ENCODE data around the gene COTL1. TPM values are rescaled to one million over a fixed set of nuclear protein-coding genes. Genes with fewer than 3 reads are reported as not detected.

Gene COTL1
- total and polyA plus RNA-seq, 2 donors: 117 to 145 TPM

DNA sequence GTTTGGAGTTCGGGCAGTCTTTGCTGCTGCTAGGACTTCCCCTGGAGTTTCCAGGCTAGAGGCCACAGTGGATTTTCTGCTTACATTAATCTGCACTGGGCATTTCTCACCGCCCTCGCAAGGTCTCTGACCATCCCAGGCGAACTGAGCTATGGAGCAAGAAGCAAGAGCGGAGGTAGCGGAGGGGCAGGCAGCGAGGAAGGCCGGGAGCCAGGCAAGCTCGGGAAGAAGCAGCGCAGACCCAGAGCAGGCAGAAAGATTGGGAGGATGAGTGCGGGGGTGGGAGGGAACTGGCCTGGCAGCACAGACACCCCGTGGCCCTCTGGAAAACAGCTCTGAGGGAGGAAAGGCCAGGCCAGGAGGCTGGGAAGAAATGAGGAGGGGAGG lies 3.8 kb downstream of the COTL1 start:
- WGBS: 93% methylated on average over 12 of the region's 12 CpGs
- no peak overlapping the region for H3K27ac ChIP-seq (ENCODE audit: low read depth in 1 of 2, low read length in 1 of 2)
- no peak overlapping the region for H3K4me3 ChIP-seq (ENCODE audit: low read length in 2 of 2)
- H3K4me1 ChIP-seq (ENCODE audit: control insufficient read depth in 2 of 2, insufficient read depth in 2 of 2, low read length in 2 of 2): peaks cover 4 to 37% of the 10 kb centered on the region in 2 donors
- H3K27me3 ChIP-seq (ENCODE audit: control insufficient read depth in 2 of 2, insufficient read depth in 1 of 2, low read length in 1 of 2): peaks cover 13 to 30% of the 10 kb centered on the region in 2 donors
- H3K36me3 ChIP-seq (ENCODE audit: control insufficient read depth in 2 of 2, insufficient read depth in 2 of 2, low read length in 1 of 2): peaks cover 0 to 14% of the 10 kb centered on the region in 2 donors
- DNase-seq (ENCODE audit: low read depth in 6 of 9, low spot score in 9 of 9): no peak
- no peaks in the 10 kb centered on the region for H3K9me3 ChIP-seq (ENCODE audit: control insufficient read depth in 2 of 2, insufficient read depth in 1 of 2, low read length in 1 of 2)

DNA sequence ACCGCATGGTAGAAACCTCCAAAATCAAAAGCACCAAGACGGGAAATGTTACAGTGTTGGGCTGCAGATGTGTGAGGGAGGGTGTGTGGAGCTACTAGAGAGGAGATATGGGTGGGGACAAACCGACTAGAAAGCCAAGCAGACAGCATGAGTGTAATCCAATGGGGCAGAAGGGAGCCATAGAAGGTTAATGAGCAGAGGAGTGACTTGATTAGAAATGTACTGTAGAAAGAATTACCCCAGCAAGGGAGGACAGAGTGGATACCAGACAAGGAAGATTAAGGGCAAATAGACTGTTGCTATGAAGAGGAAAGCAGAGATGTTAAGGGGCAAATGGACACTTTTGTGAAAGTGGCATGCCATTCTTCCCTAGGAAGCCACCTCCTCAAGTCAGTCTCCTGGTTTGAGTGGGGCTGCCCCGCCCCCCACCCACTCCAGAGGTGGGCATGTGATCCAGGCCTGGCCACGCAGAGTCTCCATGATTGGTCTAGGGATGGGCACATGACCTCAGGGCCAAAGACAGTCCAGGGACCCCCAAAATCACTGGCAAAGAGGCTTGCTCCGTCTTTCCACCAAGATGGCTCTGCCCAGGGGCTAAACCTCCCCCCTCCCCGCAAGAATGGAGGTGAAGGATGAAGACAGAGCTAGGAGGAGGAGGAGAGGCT lies 4.3 kb downstream of the COTL1 start:
- peaks cover 13 to 25% of the 10 kb centered on the region in 2 donors for H3K27me3 ChIP-seq (ENCODE audit: control insufficient read depth in 2 of 2, insufficient read depth in 1 of 2, low read length in 1 of 2)
- 89% methylated on average over 7 of the region's 7 CpGs for whole genome bisulfite sequencing
- H3K36me3 ChIP-seq (ENCODE audit: control insufficient read depth in 2 of 2, insufficient read depth in 2 of 2, low read length in 1 of 2): peaks cover 0 to 14% of the 10 kb centered on the region in 2 donors
- H3K4me3 ChIP-seq (ENCODE audit: low read length in 2 of 2): no peak overlapping the region
- no peak overlapping the region for H3K27ac ChIP-seq (ENCODE audit: low read depth in 1 of 2, low read length in 1 of 2)
- no peak for DNase-seq (ENCODE audit: low read depth in 6 of 9, low spot score in 9 of 9)
- no peaks in the 10 kb centered on the region for H3K9me3 ChIP-seq (ENCODE audit: control insufficient read depth in 2 of 2, insufficient read depth in 1 of 2, low read length in 1 of 2)
- H3K4me1 ChIP-seq (ENCODE audit: control insufficient read depth in 2 of 2, insufficient read depth in 2 of 2, low read length in 2 of 2): peaks cover 4 to 41% of the 10 kb centered on the region in 2 donors

DNA sequence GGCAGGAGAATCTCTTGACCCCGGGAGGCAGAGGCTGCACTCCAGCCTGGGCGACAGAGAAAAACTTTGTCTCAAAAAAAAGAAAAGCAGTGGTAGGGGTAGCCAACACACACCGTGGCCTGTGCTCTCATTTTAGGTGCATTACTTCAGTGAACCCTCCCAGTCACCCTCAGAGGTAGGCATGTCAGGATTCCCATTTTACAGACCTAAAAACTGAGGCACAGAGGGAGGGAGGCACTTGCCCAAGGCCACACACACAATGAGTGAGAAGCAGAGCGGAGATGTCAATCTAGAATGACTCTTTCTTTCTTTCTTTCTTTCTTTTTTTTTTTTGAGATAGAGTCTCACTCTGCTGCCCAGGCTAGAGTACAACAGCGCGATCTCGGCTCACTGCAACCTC lies 5.2 kb downstream of the COTL1 start:
- Histone ChIP-seq H3K9me3 (ENCODE audit: control insufficient read depth in 2 of 2, insufficient read depth in 1 of 2, low read length in 1 of 2) (no peaks in the 10 kb centered on the region), H3K4me3 (ENCODE audit: low read length in 2 of 2) (no peak overlapping the region), H3K27me3 (ENCODE audit: control insufficient read depth in 2 of 2, insufficient read depth in 1 of 2, low read length in 1 of 2) (peaks cover 13 to 23% of the 10 kb centered on the region in 2 donors), H3K4me1 (ENCODE audit: control insufficient read depth in 2 of 2, insufficient read depth in 2 of 2, low read length in 2 of 2) (peaks cover 4 to 47% of the 10 kb centered on the region in 2 donors), H3K27ac (ENCODE audit: low read depth in 1 of 2, low read length in 1 of 2) (no peak overlapping the region), H3K36me3 (ENCODE audit: control insufficient read depth in 2 of 2, insufficient read depth in 2 of 2, low read length in 1 of 2) (peaks cover 0 to 14% of the 10 kb centered on the region in 2 donors)
- WGBS: 96% methylated on average over 7 of the region's 7 CpGs
- DNase-seq (ENCODE audit: low read depth in 6 of 9, low spot score in 9 of 9): no peak

DNA sequence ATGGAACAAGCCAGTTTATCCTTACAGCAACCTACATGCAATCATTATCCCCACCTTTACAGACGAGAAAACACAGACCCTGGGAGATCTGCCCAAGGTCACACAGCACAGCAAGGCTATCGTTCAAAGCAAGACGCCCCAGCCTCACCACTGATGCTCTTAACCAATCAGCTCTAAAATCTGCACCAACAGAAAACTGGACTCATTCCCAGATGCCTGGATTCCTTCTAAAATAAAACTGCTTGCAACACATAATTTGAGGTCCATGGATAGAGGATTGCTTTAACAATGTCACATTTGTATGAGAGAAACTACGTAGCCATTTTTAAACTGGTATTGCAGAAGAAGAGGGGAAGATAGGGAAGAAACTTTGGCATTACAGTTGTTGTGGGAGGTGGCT lies 6.8 kb downstream of the COTL1 start:
- WGBS: 95% methylated on average over 4 of the region's 4 CpGs
- DNase-seq (ENCODE audit: low read depth in 6 of 9, low spot score in 9 of 9): no peak
- no peak overlapping the region for H3K4me3 ChIP-seq (ENCODE audit: low read length in 2 of 2)
- no peak overlapping the region for H3K27ac ChIP-seq (ENCODE audit: low read depth in 1 of 2, low read length in 1 of 2)
- peaks cover 2 to 6% of the 10 kb centered on the region in 2 donors for H3K27me3 ChIP-seq (ENCODE audit: control insufficient read depth in 2 of 2, insufficient read depth in 1 of 2, low read length in 1 of 2)
- H3K9me3 ChIP-seq (ENCODE audit: control insufficient read depth in 2 of 2, insufficient read depth in 1 of 2, low read length in 1 of 2): peaks cover 0 to 4% of the 10 kb centered on the region in 2 donors
- H3K36me3 ChIP-seq (ENCODE audit: control insufficient read depth in 2 of 2, insufficient read depth in 2 of 2, low read length in 1 of 2): peaks cover 0 to 14% of the 10 kb centered on the region in 2 donors
- H3K4me1 ChIP-seq (ENCODE audit: control insufficient read depth in 2 of 2, insufficient read depth in 2 of 2, low read length in 2 of 2): peaks cover 0 to 49% of the 10 kb centered on the region in 2 donors

DNA sequence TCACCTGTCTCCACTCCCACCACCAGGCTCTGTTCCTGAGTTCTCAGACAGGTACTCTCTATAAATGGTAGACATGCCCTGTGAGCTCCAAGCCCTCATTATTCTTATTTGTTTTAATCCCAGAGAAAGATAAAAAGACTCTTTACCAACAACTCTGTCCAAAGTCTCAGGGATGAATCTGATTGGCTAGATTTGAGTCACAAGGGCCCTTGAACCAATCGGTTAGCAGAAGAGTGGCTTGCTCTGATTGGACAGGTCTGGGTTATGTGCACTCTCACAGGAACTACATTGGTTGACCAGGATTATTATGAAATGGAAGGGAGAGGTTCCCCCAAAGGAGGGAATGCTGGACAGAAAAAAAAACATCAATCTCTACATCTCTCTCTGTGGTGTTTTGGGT lies 7.5 kb downstream of the COTL1 start:
- peaks cover 0 to 48% of the 10 kb centered on the region in 2 donors for H3K4me1 ChIP-seq (ENCODE audit: control insufficient read depth in 2 of 2, insufficient read depth in 2 of 2, low read length in 2 of 2)
- 97% methylated on average over 1 of the region's 1 CpG for WGBS

DNA sequence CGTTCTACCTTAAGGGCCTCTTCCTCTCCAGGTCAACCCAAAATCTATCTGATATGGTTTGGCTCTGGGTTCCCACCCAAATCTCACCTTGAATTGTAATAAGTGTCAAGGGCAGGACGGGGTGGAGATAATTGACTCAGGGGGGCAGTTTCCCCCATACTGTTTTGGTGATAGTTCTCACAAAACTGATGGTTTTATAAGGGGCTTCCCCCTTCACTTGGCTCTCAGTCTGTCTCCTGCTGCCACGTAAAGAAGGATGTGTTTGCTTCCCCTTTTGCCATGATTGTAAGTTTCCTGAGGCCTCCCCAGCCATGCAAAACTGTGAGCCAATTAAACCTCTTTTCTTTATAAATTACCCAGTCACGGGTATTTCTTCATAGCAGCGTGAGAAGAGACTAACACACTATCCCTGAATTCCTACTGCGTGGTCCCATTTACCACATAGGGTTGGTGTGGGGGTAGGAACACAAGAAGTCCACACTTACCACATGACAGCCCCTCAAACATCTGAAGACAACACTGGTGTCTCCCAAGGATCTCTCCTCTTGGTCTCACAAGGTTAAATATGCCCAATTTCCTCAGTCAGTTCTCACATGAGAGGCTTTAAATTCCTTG lies 8.2 kb downstream of the COTL1 start:
- Histone ChIP-seq H3K27me3 (ENCODE audit: control insufficient read depth in 2 of 2, insufficient read depth in 1 of 2, low read length in 1 of 2) (no peaks in the 10 kb centered on the region), H3K4me1 (ENCODE audit: control insufficient read depth in 2 of 2, insufficient read depth in 2 of 2, low read length in 2 of 2) (peaks cover 0 to 51% of the 10 kb centered on the region in 2 donors), H3K27ac (ENCODE audit: low read depth in 1 of 2, low read length in 1 of 2) (peak overlapping the region in 1 of 2 donors; percentile 36), H3K9me3 (ENCODE audit: control insufficient read depth in 2 of 2, insufficient read depth in 1 of 2, low read length in 1 of 2) (peaks cover 0 to 4% of the 10 kb centered on the region in 2 donors), H3K4me3 (ENCODE audit: low read length in 2 of 2) (no peak overlapping the region), H3K36me3 (ENCODE audit: control insufficient read depth in 2 of 2, insufficient read depth in 2 of 2, low read length in 1 of 2) (peaks cover 0 to 14% of the 10 kb centered on the region in 2 donors)
- no peak for DNase-seq (ENCODE audit: low read depth in 6 of 9, low spot score in 9 of 9)
- WGBS: 91% methylated on average over 6 of the region's 6 CpGs

More for the DNA sequence above, 7.5 kb downstream of the COTL1 start:
- Histone ChIP-seq H3K4me3 (ENCODE audit: low read length in 2 of 2) (no peak overlapping the region), H3K27ac (ENCODE audit: low read depth in 1 of 2, low read length in 1 of 2) (no peak overlapping the region), H3K9me3 (ENCODE audit: control insufficient read depth in 2 of 2, insufficient read depth in 1 of 2, low read length in 1 of 2) (peaks cover 0 to 4% of the 10 kb centered on the region in 2 donors), H3K27me3 (ENCODE audit: control insufficient read depth in 2 of 2, insufficient read depth in 1 of 2, low read length in 1 of 2) (peaks cover 0 to 4% of the 10 kb centered on the region in 2 donors), H3K36me3 (ENCODE audit: control insufficient read depth in 2 of 2, insufficient read depth in 2 of 2, low read length in 1 of 2) (peaks cover 0 to 14% of the 10 kb centered on the region in 2 donors)
- no peak for DNase-seq (ENCODE audit: low read depth in 6 of 9, low spot score in 9 of 9)

DNA sequence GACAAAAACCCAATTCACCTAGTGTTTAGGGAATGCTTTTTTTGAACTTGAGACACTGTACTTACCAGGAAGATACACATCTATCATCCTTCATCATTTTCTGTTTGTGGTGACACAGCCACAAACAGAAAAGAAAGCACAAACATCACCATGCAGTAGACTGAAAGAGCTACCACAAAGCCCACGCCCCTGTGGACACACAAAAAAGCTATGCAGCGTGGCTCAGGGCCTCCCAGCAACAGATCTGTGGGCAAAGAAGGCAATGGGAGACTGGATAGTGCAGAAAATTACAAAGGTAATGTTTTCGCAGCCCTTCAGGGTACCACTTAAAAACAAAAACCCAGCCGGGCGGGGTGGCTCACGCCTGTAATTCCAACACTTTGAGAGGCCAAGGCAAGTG lies 9.6 kb downstream of the COTL1 start:
- H3K9me3 ChIP-seq (ENCODE audit: control insufficient read depth in 2 of 2, insufficient read depth in 1 of 2, low read length in 1 of 2): peaks cover 0 to 4% of the 10 kb centered on the region in 2 donors
- 71% methylated on average over 6 of the region's 6 CpGs for WGBS
- peak overlapping the region; percentile 46 to 78 for H3K27ac ChIP-seq (ENCODE audit: low read depth in 1 of 2, low read length in 1 of 2)
- no peaks in the 10 kb centered on the region for H3K27me3 ChIP-seq (ENCODE audit: control insufficient read depth in 2 of 2, insufficient read depth in 1 of 2, low read length in 1 of 2)
- H3K36me3 ChIP-seq (ENCODE audit: control insufficient read depth in 2 of 2, insufficient read depth in 2 of 2, low read length in 1 of 2): peaks cover 0 to 11% of the 10 kb centered on the region in 2 donors
- DNase-seq (ENCODE audit: low read depth in 6 of 9, low spot score in 9 of 9): no peak
- peaks cover 0 to 52% of the 10 kb centered on the region in 2 donors for H3K4me1 ChIP-seq (ENCODE audit: control insufficient read depth in 2 of 2, insufficient read depth in 2 of 2, low read length in 2 of 2)
- H3K4me3 ChIP-seq (ENCODE audit: low read length in 2 of 2): no peak overlapping the region

DNA sequence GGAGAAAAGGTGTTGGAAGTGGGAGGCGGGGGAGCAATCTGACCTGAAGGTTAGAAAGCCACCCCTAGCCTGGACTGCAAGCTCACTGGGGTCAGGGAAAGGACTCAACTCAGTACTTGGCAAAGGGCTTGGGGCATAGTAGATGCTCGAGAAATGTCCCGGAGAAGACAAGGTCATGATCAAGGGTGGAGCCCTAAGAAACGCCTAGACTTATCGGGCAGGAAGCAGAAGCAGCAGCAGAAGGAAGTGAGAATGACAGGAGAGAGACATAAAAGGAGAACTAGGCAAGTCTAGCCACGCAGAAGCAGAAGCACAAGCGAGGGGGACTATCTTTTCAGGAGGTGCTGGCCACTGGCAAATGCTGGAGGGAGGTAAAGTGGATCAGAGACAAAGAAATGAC lies 10.2 kb downstream of the COTL1 start:
- 19% methylated on average over 7 of the region's 7 CpGs for WGBS
- H3K4me3 ChIP-seq (ENCODE audit: low read length in 2 of 2): no peak overlapping the region
- H3K4me1 ChIP-seq (ENCODE audit: control insufficient read depth in 2 of 2, insufficient read depth in 2 of 2, low read length in 2 of 2): peaks cover 0 to 58% of the 10 kb centered on the region in 2 donors
- H3K27me3 ChIP-seq (ENCODE audit: control insufficient read depth in 2 of 2, insufficient read depth in 1 of 2, low read length in 1 of 2): no peaks in the 10 kb centered on the region
- DNase-seq (ENCODE audit: low read depth in 6 of 9, low spot score in 9 of 9): peak in 1 of 9 donors; percentile 61
- peaks cover 0 to 4% of the 10 kb centered on the region in 2 donors for H3K9me3 ChIP-seq (ENCODE audit: control insufficient read depth in 2 of 2, insufficient read depth in 1 of 2, low read length in 1 of 2)
- peak overlapping the region; percentile 34 to 78 for H3K27ac ChIP-seq (ENCODE audit: low read depth in 1 of 2, low read length in 1 of 2)
- peaks cover 0 to 11% of the 10 kb centered on the region in 2 donors for H3K36me3 ChIP-seq (ENCODE audit: control insufficient read depth in 2 of 2, insufficient read depth in 2 of 2, low read length in 1 of 2)

DNA sequence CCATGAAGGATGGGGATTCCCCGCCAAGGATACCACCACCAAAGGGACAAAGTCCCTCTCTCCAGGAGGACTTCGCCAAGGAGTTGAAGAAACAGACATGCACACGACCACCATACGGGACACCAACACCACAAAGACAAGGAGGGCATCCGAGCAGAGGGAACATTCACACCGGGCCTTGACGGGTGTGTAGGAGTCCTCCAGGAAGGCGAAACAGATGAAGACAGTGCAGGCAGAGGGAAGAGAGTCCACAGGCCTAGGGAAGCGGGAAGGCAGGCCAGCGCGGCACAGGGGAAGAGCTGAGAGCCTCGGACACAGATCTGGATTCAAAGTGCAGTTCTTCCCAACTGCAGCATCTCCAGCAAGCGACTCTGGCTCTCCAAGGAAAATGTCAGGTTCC lies 10.8 kb downstream of the COTL1 start:
- no peaks in the 10 kb centered on the region for H3K27me3 ChIP-seq (ENCODE audit: control insufficient read depth in 2 of 2, insufficient read depth in 1 of 2, low read length in 1 of 2)
- H3K4me1 ChIP-seq (ENCODE audit: control insufficient read depth in 2 of 2, insufficient read depth in 2 of 2, low read length in 2 of 2): peaks cover 0 to 63% of the 10 kb centered on the region in 2 donors
- no peak for DNase-seq (ENCODE audit: low read depth in 6 of 9, low spot score in 9 of 9)
- H3K27ac ChIP-seq (ENCODE audit: low read depth in 1 of 2, low read length in 1 of 2): peak overlapping the region in 1 of 2 donors; percentile 64
- H3K9me3 ChIP-seq (ENCODE audit: control insufficient read depth in 2 of 2, insufficient read depth in 1 of 2, low read length in 1 of 2): peaks cover 0 to 4% of the 10 kb centered on the region in 2 donors
- H3K36me3 ChIP-seq (ENCODE audit: control insufficient read depth in 2 of 2, insufficient read depth in 2 of 2, low read length in 1 of 2): peaks cover 0 to 8% of the 10 kb centered on the region in 2 donors
- WGBS: 97% methylated on average over 13 of the region's 13 CpGs
- no peak overlapping the region for H3K4me3 ChIP-seq (ENCODE audit: low read length in 2 of 2)
